K562 (cell line): ENCODE results near the gene VPS4A.

ENCODE experiments used
- ELF1 ChIP-seq: fragments of 200-800 bp; sonication (Bioruptor generic); IDR thresholded peaks from 2 replicates; pipeline ENCODE4 v1.6.1; 2016; ENCODE audit warnings: missing genetic modification characterization, missing compliant biosample characterization
- POLR2AphosphoS5 ChIP-seq: IDR thresholded peaks from 2 replicates; pipeline ENCODE4 v1.6.1; 2011; ENCODE audit warnings: mild to moderate bottlenecking, low read depth, low read length, moderate library complexity; ENCODE audit not compliant: control insufficient read depth, insufficient read depth
- RBBP5 ChIP-seq: fragments of 200-600 bp; sonication (generic); IDR thresholded peaks from 2 replicates; pipeline ENCODE4 v1.6.1; 2012; ENCODE audit warnings: borderline replicate concordance, mild to moderate bottlenecking, low read length, control low read depth, inconsistent platforms; ENCODE audit not compliant: insufficient read depth, poor library complexity, severe bottlenecking
- TARDBP ChIP-seq: fragments of 450-650 bp; IDR thresholded peaks from 2 replicates; pipeline ENCODE4 v1.6.1; 2016
- ZNF12 ChIP-seq: sonication (generic); formaldehyde crosslinking; IDR thresholded peaks from 2 replicates; pipeline ENCODE4 v1.4.0; 2020; ENCODE audit warnings: mild to moderate bottlenecking, missing genetic modification reagents
- ZNF431 ChIP-seq: sonication (generic); formaldehyde crosslinking; IDR thresholded peaks from 2 replicates; pipeline ENCODE4 v1.8.0; 2022; ENCODE audit warnings: mild to moderate bottlenecking, missing genetic modification reagents

DNA sequence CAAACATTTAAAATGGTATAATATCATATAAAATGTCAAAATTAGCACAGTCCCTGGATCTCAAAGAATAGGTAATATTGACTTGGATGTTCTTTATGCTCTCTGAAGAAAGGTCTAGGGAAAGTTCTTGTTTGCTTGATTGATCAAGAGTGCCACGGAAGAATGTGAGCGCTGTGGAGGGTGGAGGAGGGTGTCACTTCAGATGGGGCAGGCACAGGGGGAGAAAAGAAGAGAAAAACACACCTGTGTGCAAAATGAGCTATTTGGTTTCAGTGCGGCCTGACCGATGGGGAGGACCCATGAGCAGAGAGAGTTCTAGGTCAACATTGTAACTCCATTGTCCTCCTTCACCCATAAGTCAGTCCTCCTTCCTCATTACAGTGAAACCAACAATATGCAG lies 8.8 kb upstream of the VPS4A start:
- TF ChIP-seq ELF1 (tag) (no peak), RBBP5 (no peak), ZNF431 (CRISPR knock-in tag) (no peak), TARDBP (no peak), ZNF12 (CRISPR knock-in tag) (no peak), POLR2AphosphoS5 (no peak)
